ENCODE results near the gene DAPK2. TPM values are rescaled to one million over a fixed set of nuclear protein-coding genes. Genes with fewer than 3 reads are reported as not detected.
"Not testable (repeated sequence)": the region's sequence is repeated elsewhere in the genome, so short reads cannot be mapped to it uniquely, and the experiment has no call there.

DAPK2 gene
- total RNA-seq, 2 donors from 2014 or later, result 6.1 to 10.6 TPM

- peaks cover 4% of the 10 kb centered on the region in 2 donors for H3K4me1 ChIP-seq (ENCODE audit: control insufficient read depth in 1 of 2, low read depth in 2 of 2)
- no peak for TF ChIP-seq CTCF (IDR thresholded peaks at IDR 0.05)
- ATAC-seq (ENCODE audit: insufficient number of reproducible peaks, low FRiP score, low read depth) (no peak), DNase-seq (ENCODE audit: low spot score) (no peak)
- H3K4me3 ChIP-seq, result no peak overlapping the region
- no peak overlapping the region for H3K27ac ChIP-seq
- no peaks in the 10 kb centered on the region for H3K36me3 ChIP-seq
- no peaks in the 10 kb centered on the region for H3K9me3 ChIP-seq
- no peaks in the 10 kb centered on the region for H3K27me3 ChIP-seq (replicated peaks; ENCODE audit: insufficient read depth)
Measured at GRCh38 chr15:63900306-63900705, 146.0 kb downstream of the DAPK2 start.

- not testable (repeated sequence) for H3K4me1 ChIP-seq (ENCODE audit: control insufficient read depth in 1 of 2, low read depth in 2 of 2); H3K27me3 ChIP-seq (replicated peaks; ENCODE audit: insufficient read depth); H3K27ac ChIP-seq; DNase-seq (ENCODE audit: low spot score); H3K36me3 ChIP-seq; H3K4me3 ChIP-seq; H3K9me3 ChIP-seq; ATAC-seq (ENCODE audit: insufficient number of reproducible peaks, low FRiP score, low read depth)
Measured at GRCh38 chr15:63899606-63900005, 146.7 kb downstream of the DAPK2 start.

DNA sequence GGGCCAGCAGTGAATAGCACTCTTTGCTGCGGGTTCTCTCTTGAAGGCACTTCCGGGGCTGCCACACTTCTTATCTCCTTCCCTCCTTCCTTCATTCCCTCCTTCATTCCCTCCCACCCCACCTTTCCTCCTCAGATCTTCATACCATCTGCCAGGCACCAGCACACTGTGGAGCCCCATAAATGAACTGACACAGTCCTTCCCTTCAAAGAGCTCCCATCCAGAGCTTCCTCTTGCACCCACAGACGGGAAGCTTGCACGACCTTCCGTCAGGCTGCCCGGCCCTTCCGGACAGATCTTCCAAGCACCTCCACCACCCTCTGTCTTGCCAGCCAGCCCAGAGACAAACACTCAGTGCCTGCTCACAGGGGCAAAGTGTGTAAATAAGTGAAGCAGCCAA is 147.1 kb downstream of the DAPK2 start:
- Histone ChIP-seq H3K9me3 (no peaks in the 10 kb centered on the region), H3K27me3 (replicated peaks; ENCODE audit: insufficient read depth) (no peaks in the 10 kb centered on the region), H3K4me1 (ENCODE audit: control insufficient read depth in 1 of 2, low read depth in 2 of 2) (peaks cover 4% of the 10 kb centered on the region in 2 donors), H3K4me3 (no peak overlapping the region), H3K27ac (no peak overlapping the region), H3K36me3 (no peaks in the 10 kb centered on the region)
- ATAC-seq (ENCODE audit: insufficient number of reproducible peaks, low FRiP score, low read depth), result no peak
- no peak for DNase-seq (ENCODE audit: low spot score)
- TF ChIP-seq CTCF (IDR thresholded peaks at IDR 0.05), result no peak

GRCh38 chr15:63896336-63897115 is 149.8 kb downstream of the DAPK2 start:
- DNase-seq (ENCODE audit: low spot score) (no peak), ATAC-seq (ENCODE audit: insufficient number of reproducible peaks, low FRiP score, low read depth) (no peak)
- no peak for TF ChIP-seq CTCF (IDR thresholded peaks at IDR 0.05)
- Histone ChIP-seq H3K27me3 (replicated peaks; ENCODE audit: insufficient read depth) (no peaks in the 10 kb centered on the region), H3K36me3 (no peaks in the 10 kb centered on the region), H3K4me3 (no peak overlapping the region), H3K27ac (no peak overlapping the region), H3K4me1 (ENCODE audit: control insufficient read depth in 1 of 2, low read depth in 2 of 2) (peaks cover 4 to 12% of the 10 kb centered on the region in 2 donors), H3K9me3 (no peaks in the 10 kb centered on the region)

GRCh38 chr15:63895787-63896218 is 150.5 kb downstream of the DAPK2 start:
- Histone ChIP-seq H3K4me3 (no peak overlapping the region), H3K27me3 (replicated peaks; ENCODE audit: insufficient read depth) (no peaks in the 10 kb centered on the region), H3K36me3 (no peaks in the 10 kb centered on the region), H3K9me3 (no peaks in the 10 kb centered on the region), H3K27ac (no peak overlapping the region), H3K4me1 (ENCODE audit: control insufficient read depth in 1 of 2, low read depth in 2 of 2) (peaks cover 4 to 12% of the 10 kb centered on the region in 2 donors)
- TF ChIP-seq CTCF (IDR thresholded peaks at IDR 0.05), result no peak
- ATAC-seq (ENCODE audit: insufficient number of reproducible peaks, low FRiP score, low read depth) (no peak), DNase-seq (ENCODE audit: low spot score) (no peak)

Data from thoracic aorta (tissue), 2 donors.